ENCODE results near the gene BACH2.

BACH2 gene

GRCh38 chr6:89944181-89944755 lies 352.4 kb downstream of the BACH2 start:
- TF ChIP-seq CTCF (IDR thresholded peaks at IDR 0.05; ENCODE audit: low read depth, low read length): no peak
- DNase-seq (ENCODE audit: extremely low read depth, low read depth): no peak

GRCh38 chr6:89942601-89943000 lies 354.0 kb downstream of the BACH2 start:
- DNase-seq (ENCODE audit: extremely low read depth, low read depth): no peak
- TF ChIP-seq CTCF (IDR thresholded peaks at IDR 0.05; ENCODE audit: low read depth, low read length): no peak

DNA sequence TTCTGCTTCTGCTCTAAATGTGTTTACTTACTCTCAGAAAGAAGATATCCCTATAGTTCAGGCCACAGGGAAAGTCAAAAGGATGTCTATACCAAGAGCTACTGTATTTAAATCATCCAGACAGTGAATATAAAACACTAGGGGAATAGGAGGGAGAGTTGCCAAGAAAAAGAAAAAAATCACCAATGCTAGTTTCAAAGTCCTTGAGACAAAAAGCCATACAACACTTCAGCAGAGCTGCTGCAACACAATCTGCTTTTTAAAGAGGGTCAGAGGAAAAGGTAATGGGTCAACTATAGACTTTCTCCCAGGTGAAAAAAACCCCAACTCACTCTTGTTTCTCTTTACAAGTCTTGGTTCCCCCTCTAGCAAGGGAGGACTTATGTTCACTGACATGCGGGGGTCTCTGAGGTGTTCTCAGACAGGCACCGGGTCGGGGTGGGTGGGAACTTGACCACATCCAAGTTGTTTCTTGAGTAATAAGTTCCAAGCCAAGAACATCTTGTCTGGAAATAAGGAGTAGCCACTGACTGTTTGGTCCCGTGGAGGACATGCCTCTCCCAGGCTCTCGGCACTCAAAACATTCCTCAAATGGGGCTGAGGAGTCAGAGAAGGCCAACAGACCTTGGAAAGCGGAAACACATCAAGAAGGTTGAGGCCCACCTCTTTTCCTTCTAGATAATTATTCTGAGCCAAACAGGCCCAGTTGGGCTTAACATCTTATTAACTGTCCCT lies 354.7 kb downstream of the BACH2 start:
- TF ChIP-seq CTCF (IDR thresholded peaks at IDR 0.05; ENCODE audit: low read depth, low read length): no peak
- no peak for DNase-seq (ENCODE audit: extremely low read depth, low read depth)

GRCh38 chr6:89941031-89941762 lies 355.4 kb downstream of the BACH2 start:
- no peak for TF ChIP-seq CTCF (IDR thresholded peaks at IDR 0.05; ENCODE audit: low read depth, low read length)
- no peak for DNase-seq (ENCODE audit: extremely low read depth, low read depth)

GRCh38 chr6:89940225-89941027 lies 356.2 kb downstream of the BACH2 start:
- peak; percentile 83 for TF ChIP-seq CTCF (IDR thresholded peaks at IDR 0.05; ENCODE audit: low read depth, low read length)
- DNase-seq (ENCODE audit: extremely low read depth, low read depth): peak; percentile 67

DNA sequence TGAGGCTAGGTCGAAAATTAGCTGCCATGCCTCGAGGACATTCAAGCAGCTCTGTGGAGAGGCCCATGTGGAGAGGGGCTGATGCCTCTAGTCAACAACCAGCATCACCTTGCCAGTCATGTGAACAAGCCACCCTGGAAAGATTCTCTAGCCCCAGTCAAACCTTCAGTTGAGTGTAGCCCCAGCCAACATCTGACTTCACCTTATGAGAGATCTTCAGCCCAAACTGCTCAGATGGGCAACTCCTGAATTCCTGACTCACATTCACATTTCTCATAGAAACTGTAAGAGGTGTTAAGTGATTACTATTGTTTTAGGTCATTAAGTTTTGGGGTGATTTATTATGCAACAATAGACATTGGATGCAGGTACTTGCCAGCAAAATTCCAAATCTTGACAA lies 357.5 kb downstream of the BACH2 start:
- no peak for TF ChIP-seq CTCF (IDR thresholded peaks at IDR 0.05; ENCODE audit: low read depth, low read length)
- DNase-seq (ENCODE audit: extremely low read depth, low read depth): no peak
